ENCODE results near the gene MAP1LC3B.

MAP1LC3B gene

DNA sequence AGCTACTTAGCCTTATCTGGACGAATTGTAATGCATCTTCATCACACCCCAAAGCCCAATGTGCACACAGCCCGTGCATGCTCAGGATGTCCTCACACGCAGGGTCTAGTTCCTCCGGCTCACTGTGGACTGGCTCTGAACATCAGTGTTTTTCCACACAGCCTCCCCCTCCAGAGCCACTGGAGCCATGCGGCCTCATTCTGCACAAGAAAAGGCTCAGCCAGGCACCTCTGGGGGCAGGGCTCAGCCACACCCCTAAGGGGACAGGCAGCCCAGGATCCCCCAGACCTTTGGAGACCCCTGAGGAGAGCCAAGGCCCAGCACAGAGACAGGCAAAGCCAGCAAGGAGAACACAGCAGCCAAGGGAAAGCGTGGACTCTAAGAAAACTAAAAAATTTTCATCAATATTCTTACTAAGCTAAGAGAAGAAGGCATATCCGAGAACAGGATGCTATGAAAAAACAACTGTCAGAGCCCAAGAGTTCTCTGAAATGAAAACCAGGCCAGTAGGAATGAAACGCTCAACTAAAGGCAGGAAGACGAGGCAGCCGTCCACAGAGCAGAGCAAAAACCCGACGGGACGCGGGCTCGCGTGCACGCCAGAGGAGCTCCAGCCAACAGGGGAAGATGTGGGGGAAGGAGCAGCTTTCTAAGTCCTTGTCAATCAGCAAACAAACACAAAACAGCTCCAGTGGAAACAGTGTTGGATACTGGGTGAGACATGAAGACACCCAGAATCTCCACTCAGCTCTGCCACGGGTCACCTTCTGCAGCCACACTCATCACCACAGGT lies 34.5 kb downstream of the MAP1LC3B start:
- TF ChIP-seq, protein P1, sequence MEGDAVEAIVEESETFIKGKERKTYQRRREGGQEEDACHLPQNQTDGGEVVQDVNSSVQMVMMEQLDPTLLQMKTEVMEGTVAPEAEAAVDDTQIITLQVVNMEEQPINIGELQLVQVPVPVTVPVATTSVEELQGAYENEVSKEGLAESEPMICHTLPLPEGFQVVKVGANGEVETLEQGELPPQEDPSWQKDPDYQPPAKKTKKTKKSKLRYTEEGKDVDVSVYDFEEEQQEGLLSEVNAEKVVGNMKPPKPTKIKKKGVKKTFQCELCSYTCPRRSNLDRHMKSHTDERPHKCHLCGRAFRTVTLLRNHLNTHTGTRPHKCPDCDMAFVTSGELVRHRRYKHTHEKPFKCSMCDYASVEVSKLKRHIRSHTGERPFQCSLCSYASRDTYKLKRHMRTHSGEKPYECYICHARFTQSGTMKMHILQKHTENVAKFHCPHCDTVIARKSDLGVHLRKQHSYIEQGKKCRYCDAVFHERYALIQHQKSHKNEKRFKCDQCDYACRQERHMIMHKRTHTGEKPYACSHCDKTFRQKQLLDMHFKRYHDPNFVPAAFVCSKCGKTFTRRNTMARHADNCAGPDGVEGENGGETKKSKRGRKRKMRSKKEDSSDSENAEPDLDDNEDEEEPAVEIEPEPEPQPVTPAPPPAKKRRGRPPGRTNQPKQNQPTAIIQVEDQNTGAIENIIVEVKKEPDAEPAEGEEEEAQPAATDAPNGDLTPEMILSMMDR (IDR thresholded peaks at IDR 0.05; ENCODE audit: control insufficient read depth, insufficient read depth, low read depth, low read length, missing control alignments): no peak
- H3K4me3 ChIP-seq (ENCODE audit: control insufficient read depth, low read depth, low read length): no peak overlapping the region
- no peak for DNase-seq (ENCODE audit: low read depth)

DNA sequence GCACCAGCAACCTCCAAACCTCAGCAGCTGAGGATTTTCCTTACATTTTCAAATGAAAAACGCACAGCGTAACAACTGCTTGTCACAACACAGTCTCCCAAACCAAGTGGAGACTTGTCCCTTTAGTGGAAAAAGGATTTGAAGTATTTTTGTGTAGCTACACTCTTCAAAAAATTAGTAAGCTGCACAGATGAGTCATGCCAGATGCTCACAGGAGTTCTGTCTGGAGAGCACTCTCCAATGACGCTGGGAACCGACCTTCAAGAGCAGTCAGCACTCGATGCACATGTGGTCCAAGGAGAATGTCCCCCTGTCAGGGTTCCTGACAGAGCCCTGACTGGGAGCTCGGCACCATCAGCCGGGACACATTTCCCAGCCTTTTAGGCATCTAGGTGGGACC lies 39.8 kb downstream of the MAP1LC3B start:
- TF ChIP-seq, protein P1 (IDR thresholded peaks at IDR 0.05; ENCODE audit: control insufficient read depth, insufficient read depth, low read depth, low read length, missing control alignments): no peak
- H3K4me3 ChIP-seq (ENCODE audit: control insufficient read depth, low read depth, low read length): no peak overlapping the region
- peak; percentile 45 for DNase-seq (ENCODE audit: low read depth)

DNA sequence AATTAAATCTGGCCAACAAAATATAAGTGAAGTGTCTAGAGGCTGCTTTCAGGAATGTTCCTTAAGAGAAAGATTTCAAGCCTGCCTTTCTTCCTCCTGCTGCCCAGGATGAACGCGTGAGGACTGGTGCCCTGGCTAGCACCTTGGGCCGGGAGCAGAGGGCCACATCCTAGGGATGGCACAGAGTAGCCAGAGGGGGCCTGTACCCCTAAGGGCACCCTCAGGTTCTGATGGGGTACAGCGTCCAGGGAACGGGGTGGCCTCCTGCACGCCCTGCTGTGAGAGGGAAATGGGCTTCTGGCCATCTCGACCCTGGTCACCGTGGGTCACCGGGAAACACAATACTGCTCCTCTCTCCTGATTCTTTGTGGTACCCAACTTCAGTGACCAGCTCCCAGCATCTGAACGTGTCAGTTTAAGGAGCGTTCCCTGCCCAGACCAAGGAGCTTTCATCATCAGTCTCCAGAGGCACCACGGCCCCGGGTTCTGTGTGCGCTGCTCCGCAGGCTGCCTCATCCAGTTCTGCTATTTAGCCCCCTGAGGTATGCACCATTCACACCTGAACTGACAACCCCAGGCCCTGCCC lies 40.3 kb downstream of the MAP1LC3B start:
- TF ChIP-seq, protein P1 (IDR thresholded peaks at IDR 0.05; ENCODE audit: control insufficient read depth, insufficient read depth, low read depth, low read length, missing control alignments): no peak
- DNase-seq (ENCODE audit: low read depth): no peak
- no peak overlapping the region for H3K4me3 ChIP-seq (ENCODE audit: control insufficient read depth, low read depth, low read length)

DNA sequence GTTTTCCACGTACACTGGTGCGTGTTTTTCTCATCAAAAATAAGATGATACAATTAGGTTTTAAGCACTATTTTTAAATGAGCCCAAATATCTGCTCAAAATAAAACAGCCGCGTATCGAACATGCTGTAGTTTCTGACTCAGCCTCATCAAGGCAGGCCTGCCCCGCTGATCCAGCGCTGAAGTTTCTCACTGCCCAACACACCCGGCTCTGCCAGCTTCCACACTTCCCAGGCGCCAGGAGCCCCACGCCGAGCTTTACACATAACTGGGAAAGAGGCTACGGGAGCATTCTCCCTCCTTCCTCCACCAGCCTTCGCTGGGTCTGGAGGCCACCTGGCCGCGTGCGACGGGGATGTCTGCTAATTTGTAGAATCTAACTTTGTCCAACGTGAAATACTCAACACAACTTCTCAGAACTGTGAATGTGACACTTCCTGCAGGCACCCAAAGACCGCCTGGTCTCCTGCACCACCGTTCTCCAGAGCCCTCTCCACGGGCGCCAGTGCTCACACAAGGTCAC lies 42.1 kb downstream of the MAP1LC3B start:
- TF ChIP-seq, protein P1 (IDR thresholded peaks at IDR 0.05; ENCODE audit: control insufficient read depth, insufficient read depth, low read depth, low read length, missing control alignments): no peak
- DNase-seq (ENCODE audit: low read depth): no peak
- no peak overlapping the region for H3K4me3 ChIP-seq (ENCODE audit: control insufficient read depth, low read depth, low read length)

DNA sequence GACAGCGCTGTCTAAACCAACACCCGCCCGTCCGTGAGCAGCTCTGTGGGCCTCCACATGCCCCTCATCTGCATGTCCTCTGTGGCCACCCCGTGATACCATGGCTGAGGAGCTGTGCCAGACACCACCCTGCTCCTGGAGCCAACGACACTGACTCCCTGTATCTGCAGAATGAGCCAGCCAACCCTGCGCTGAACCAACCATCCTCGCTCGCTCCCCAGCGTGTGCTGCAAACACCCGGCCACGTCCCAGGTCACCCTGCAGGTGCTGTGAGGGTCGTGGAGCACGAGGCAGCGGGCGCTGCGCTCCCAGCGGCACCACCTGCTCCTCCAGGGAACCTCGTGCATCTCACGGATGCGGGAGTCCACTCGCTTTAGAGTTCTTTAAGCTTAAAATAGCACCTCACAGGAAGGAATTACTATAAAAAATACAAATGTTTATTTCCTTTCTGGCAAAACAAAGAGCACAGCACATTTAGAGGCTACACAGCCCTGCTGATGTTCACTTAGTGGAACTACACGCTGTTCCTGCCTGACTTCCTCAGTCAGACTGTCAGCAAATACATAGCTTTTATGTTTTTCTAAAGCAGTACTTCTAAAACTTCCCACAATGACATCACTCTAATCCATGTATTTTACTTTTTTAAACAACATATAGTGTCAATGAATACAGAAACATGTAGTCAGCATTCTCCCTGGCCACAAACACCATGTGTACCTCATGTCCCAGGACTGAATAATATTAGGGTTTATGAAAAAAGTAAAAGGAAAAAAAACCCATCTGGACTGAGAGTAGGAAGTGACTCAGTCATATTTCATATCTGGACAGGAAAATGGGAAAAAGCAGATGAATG lies 43.5 kb downstream of the MAP1LC3B start:
- DNase-seq (ENCODE audit: low read depth): no peak
- TF ChIP-seq, protein P1 (IDR thresholded peaks at IDR 0.05; ENCODE audit: control insufficient read depth, insufficient read depth, low read depth, low read length, missing control alignments): no peak
- no peak overlapping the region for H3K4me3 ChIP-seq (ENCODE audit: control insufficient read depth, low read depth, low read length)

Data from AG09309 (cell line).